ENCODE data around the gene ALX4.

The ALX4 gene

DNA sequence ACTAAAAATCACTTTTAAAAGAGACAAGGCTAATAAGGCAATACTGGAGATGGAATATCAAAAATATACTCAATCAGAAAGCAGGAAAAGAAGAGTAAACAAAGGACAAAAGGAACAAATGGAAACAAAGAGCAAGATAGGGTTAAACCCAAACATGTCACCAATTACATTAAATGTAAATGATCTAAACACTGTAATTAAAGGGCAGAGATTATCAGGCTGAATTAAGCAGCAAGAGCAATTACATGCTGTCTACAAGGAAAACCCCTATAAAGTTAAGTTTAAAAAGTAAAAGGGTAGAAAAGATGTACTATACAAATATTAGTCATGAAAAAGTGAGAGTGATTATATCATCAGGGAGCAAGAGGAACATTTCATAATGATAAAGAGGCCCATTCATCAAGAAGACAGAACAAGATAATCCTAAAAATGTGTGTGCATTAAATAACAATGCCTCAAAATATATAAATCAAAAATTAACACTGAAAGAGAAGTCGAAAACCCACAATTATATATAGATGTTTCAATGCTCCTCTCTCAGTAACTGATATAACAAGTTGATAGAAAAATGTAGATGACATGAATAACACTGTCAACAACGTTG lies 56.8 kb downstream of the ALX4 start:
- DNase-seq (ENCODE audit: low spot score in 2 of 2) (no peak), ATAC-seq (ENCODE audit: low read depth) (no peak)
- Mint-ChIP-seq H3K27me3 (no peaks in the 10 kb centered on the region), H3K36me3 (peaks cover 20% of the 10 kb centered on the region), H3K27ac (no peak overlapping the region), H3K9me3 (peaks cover 18% of the 10 kb centered on the region), H3K4me1 (peaks cover 6% of the 10 kb centered on the region), H3K4me3 (no peak overlapping the region)

DNA sequence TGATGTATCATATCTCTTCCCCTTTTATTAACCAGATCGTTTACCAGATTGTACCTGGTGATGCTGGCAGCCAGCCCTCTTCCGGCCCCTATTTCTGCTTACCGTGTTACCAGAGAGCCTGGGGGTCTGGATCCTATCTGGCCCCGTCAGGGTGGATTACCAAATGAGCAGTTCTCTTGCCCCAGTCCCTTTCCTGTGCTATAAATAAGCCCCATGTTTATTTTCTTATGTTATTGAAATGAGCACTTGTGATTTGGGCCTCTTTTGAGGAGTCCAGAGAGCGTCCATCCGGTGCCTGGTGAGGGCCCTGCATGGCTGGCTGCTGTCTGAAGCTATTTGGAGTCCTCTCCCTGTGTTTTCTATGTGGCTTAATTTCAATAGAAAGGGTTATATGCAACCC lies 59.5 kb downstream of the ALX4 start:
- DNase-seq (ENCODE audit: low spot score in 2 of 2) (no peak), ATAC-seq (ENCODE audit: low read depth) (no peak)
- peaks cover 32% of the 10 kb centered on the region for H3K36me3 Mint-ChIP-seq
- H3K27me3 Mint-ChIP-seq = no peaks in the 10 kb centered on the region
- H3K27ac Mint-ChIP-seq = no peak overlapping the region
- no peak overlapping the region for H3K4me3 Mint-ChIP-seq
- H3K9me3 Mint-ChIP-seq = peaks cover 18% of the 10 kb centered on the region
- no peaks in the 10 kb centered on the region for H3K4me1 Mint-ChIP-seq

GRCh38 chr11:44248109-44248508 lies 61.8 kb downstream of the ALX4 start:
- no peak overlapping the region for H3K4me3 Mint-ChIP-seq
- no peak overlapping the region for H3K27ac Mint-ChIP-seq
- peaks cover 16% of the 10 kb centered on the region for H3K9me3 Mint-ChIP-seq
- H3K27me3 Mint-ChIP-seq = no peaks in the 10 kb centered on the region
- no peak for DNase-seq (ENCODE audit: low spot score in 2 of 2)
- peaks cover 45% of the 10 kb centered on the region for H3K36me3 Mint-ChIP-seq
- no peaks in the 10 kb centered on the region for H3K4me1 Mint-ChIP-seq
- no peak for ATAC-seq (ENCODE audit: low read depth)

- no peak overlapping the region for H3K4me3 Mint-ChIP-seq
- ATAC-seq (ENCODE audit: low read depth) (no peak), DNase-seq (ENCODE audit: low spot score in 2 of 2) (no peak)
- no peaks in the 10 kb centered on the region for H3K4me1 Mint-ChIP-seq
- no peaks in the 10 kb centered on the region for H3K27me3 Mint-ChIP-seq
- H3K27ac Mint-ChIP-seq = no peak overlapping the region
- H3K36me3 Mint-ChIP-seq = peaks cover 42% of the 10 kb centered on the region
- H3K9me3 Mint-ChIP-seq = peaks cover 10% of the 10 kb centered on the region
Observed at GRCh38 chr11:44247508-44247907, 62.4 kb downstream of the ALX4 start.

GRCh38 chr11:44246726-44247125 lies 63.2 kb downstream of the ALX4 start:
- Mint-ChIP-seq H3K36me3 (peaks cover 39% of the 10 kb centered on the region), H3K4me3 (no peak overlapping the region), H3K27me3 (no peaks in the 10 kb centered on the region), H3K27ac (no peak overlapping the region), H3K9me3 (peaks cover 3% of the 10 kb centered on the region), H3K4me1 (no peaks in the 10 kb centered on the region)
- no peak for ATAC-seq (ENCODE audit: low read depth)
- no peak for DNase-seq (ENCODE audit: low spot score in 2 of 2)

GRCh38 chr11:44244639-44245310 lies 65.2 kb downstream of the ALX4 start:
- ATAC-seq (ENCODE audit: low read depth) = no peak

GRCh38 chr11:44243595-44244343 lies 66.2 kb downstream of the ALX4 start:
- Mint-ChIP-seq H3K4me3 (no peak overlapping the region), H3K4me1 (no peaks in the 10 kb centered on the region), H3K9me3 (no peaks in the 10 kb centered on the region), H3K27ac (no peak overlapping the region), H3K27me3 (no peaks in the 10 kb centered on the region), H3K36me3 (peaks cover 46% of the 10 kb centered on the region)
- DNase-seq (ENCODE audit: low spot score in 2 of 2) (no peak), ATAC-seq (ENCODE audit: low read depth) (no peak)

More at GRCh38 chr11:44244639-44245310, 65.2 kb downstream of the ALX4 start:
- Mint-ChIP-seq H3K4me3 (no peak overlapping the region), H3K36me3 (peaks cover 47% of the 10 kb centered on the region), H3K4me1 (no peaks in the 10 kb centered on the region), H3K9me3 (no peaks in the 10 kb centered on the region), H3K27me3 (no peaks in the 10 kb centered on the region), H3K27ac (no peak overlapping the region)
- DNase-seq (ENCODE audit: low spot score in 2 of 2) = no peak

GRCh38 chr11:44243086-44243485 lies 66.9 kb downstream of the ALX4 start:
- peaks cover 50% of the 10 kb centered on the region for H3K36me3 Mint-ChIP-seq
- no peak overlapping the region for H3K27ac Mint-ChIP-seq
- no peaks in the 10 kb centered on the region for H3K4me1 Mint-ChIP-seq
- no peak overlapping the region for H3K4me3 Mint-ChIP-seq
- no peaks in the 10 kb centered on the region for H3K27me3 Mint-ChIP-seq
- ATAC-seq (ENCODE audit: low read depth) = no peak
- DNase-seq (ENCODE audit: low spot score in 2 of 2) = no peak
- H3K9me3 Mint-ChIP-seq = no peaks in the 10 kb centered on the region

DNA sequence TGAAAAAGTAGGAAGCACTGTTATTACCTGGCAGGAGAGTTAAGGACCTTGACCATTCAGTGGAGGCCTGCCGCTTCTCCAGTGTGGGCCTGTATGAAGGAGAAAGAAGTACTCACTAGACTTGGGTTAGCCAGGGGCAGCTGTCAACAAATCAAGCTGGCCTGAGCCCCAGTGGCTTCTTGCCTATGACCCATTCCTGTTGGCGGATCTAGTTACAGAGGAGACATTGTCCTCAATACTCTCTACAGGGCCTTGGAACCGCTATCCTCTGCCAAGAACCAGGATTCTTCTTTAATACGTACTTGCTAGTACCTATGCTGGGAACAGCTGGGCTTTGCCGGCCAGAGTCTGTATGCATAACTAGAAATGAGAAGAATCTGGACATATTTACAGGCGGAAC lies 68.1 kb downstream of the ALX4 start:
- H3K36me3 Mint-ChIP-seq = peaks cover 50% of the 10 kb centered on the region

GRCh38 chr11:44237156-44237555 lies 72.8 kb downstream of the ALX4 start:
- ATAC-seq (ENCODE audit: low read depth) (no peak), DNase-seq (ENCODE audit: low spot score in 2 of 2) (no peak)
- H3K27ac Mint-ChIP-seq = no peak overlapping the region
- no peak overlapping the region for H3K4me3 Mint-ChIP-seq
- H3K9me3 Mint-ChIP-seq = peaks cover 1% of the 10 kb centered on the region
- peaks cover 46% of the 10 kb centered on the region for H3K36me3 Mint-ChIP-seq
- no peaks in the 10 kb centered on the region for H3K4me1 Mint-ChIP-seq
- no peaks in the 10 kb centered on the region for H3K27me3 Mint-ChIP-seq

More for the DNA sequence above, 68.1 kb downstream of the ALX4 start:
- H3K4me1 Mint-ChIP-seq = no peaks in the 10 kb centered on the region
- DNase-seq (ENCODE audit: low spot score in 2 of 2) (no peak), ATAC-seq (ENCODE audit: low read depth) (no peak)
- H3K9me3 Mint-ChIP-seq = no peaks in the 10 kb centered on the region
- no peak overlapping the region for H3K4me3 Mint-ChIP-seq
- no peak overlapping the region for H3K27ac Mint-ChIP-seq
- no peaks in the 10 kb centered on the region for H3K27me3 Mint-ChIP-seq

DNA sequence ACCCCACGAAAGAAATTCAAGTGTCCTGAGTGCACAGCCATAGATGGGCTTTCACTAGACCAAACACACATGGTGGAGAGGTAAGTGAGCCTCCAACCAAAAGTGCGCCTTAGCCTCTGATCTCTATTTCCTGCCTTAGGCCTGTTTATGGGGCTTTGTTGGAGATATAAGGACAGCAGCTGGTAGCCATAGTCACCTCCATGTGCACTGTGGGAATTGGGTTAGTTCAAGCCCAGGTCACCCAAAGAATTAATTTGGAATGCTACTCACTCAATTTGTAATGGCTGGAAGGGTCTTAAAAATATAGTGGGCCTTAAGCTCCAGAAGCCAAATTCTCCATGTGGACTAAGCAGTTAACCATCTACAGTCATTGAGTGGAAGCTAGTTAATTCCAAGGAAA lies 73.6 kb downstream of the ALX4 start:
- no peak for ATAC-seq (ENCODE audit: low read depth)
- Mint-ChIP-seq H3K4me1 (no peaks in the 10 kb centered on the region), H3K27ac (no peak overlapping the region), H3K27me3 (no peaks in the 10 kb centered on the region), H3K9me3 (peaks cover 1% of the 10 kb centered on the region), H3K4me3 (no peak overlapping the region), H3K36me3 (peaks cover 41% of the 10 kb centered on the region)
- DNase-seq (ENCODE audit: low spot score in 2 of 2) = no peak

DNA sequence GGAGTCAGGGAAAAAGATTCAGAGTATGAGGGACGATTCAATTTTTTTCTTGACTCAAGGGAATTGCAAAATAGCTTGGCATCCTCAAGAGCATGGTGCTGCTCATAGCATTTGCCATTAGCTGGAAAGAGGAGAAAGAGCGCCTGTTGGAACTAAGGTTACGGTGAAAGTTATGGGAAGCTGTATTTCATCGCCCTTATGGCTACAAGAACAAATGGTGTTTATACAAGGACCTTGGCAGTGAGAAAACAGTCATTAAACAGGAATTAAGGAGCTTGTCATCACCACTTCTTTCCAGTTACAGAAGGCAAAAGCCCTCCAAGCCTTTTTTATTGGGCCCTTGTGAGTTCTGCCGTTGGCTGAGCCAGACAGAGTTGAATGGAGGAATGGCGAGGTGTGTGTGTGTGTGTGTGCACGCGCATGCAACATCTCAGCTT lies 74.2 kb downstream of the ALX4 start:
- Mint-ChIP-seq H3K27me3 (no peaks in the 10 kb centered on the region), H3K4me3 (no peak overlapping the region), H3K27ac (no peak overlapping the region), H3K36me3 (peaks cover 41% of the 10 kb centered on the region), H3K9me3 (peaks cover 1% of the 10 kb centered on the region), H3K4me1 (no peaks in the 10 kb centered on the region)
- ATAC-seq (ENCODE audit: low read depth) (no peak), DNase-seq (ENCODE audit: low spot score in 2 of 2) (no peak)

DNA sequence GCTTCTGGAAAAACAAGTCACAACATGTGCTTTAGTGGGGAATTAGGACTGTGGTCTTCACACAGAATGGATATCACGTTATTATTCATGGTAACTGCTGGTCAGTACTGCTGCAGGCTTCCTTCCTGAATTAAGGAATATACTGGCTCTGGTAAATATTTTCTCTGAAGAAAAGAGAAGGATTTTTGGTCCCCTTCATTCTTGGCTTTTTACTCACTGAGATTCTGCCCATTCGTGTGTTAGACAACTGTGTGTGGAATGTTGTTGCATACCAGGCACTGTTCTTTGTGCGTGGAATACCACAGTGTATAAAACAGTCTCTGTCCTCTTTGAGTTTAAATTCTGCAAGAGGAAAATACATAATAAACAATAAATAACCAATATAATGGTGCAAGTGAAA lies 80.3 kb downstream of the ALX4 start:
- Mint-ChIP-seq H3K27ac (no peak overlapping the region), H3K9me3 (no peaks in the 10 kb centered on the region), H3K4me3 (no peak overlapping the region), H3K27me3 (no peaks in the 10 kb centered on the region), H3K36me3 (peaks cover 14% of the 10 kb centered on the region), H3K4me1 (peaks cover 7% of the 10 kb centered on the region)
- DNase-seq (ENCODE audit: low spot score in 2 of 2) (no peak), ATAC-seq (ENCODE audit: low read depth) (no peak)

GRCh38 chr11:44229098-44229497 lies 80.8 kb downstream of the ALX4 start:
- Mint-ChIP-seq H3K4me1 (peaks cover 7% of the 10 kb centered on the region), H3K4me3 (no peak overlapping the region), H3K9me3 (no peaks in the 10 kb centered on the region), H3K27ac (no peak overlapping the region), H3K36me3 (peaks cover 14% of the 10 kb centered on the region), H3K27me3 (no peaks in the 10 kb centered on the region)
- DNase-seq (ENCODE audit: low spot score in 2 of 2) = no peak
- ATAC-seq (ENCODE audit: low read depth) = no peak

All from memory B cell (primary cell).